ENCODE data around the gene IST1. TPM values are rescaled to one million over a fixed set of nuclear protein-coding genes. Genes with fewer than 3 reads are reported as not detected.
"Not testable (repeated sequence)": the region's sequence is repeated elsewhere in the genome, so short reads cannot be mapped to it uniquely, and the experiment has no call there.

Gene IST1
- total RNA-seq, 1 donor from 2014 or later, result 200 TPM

DNA sequence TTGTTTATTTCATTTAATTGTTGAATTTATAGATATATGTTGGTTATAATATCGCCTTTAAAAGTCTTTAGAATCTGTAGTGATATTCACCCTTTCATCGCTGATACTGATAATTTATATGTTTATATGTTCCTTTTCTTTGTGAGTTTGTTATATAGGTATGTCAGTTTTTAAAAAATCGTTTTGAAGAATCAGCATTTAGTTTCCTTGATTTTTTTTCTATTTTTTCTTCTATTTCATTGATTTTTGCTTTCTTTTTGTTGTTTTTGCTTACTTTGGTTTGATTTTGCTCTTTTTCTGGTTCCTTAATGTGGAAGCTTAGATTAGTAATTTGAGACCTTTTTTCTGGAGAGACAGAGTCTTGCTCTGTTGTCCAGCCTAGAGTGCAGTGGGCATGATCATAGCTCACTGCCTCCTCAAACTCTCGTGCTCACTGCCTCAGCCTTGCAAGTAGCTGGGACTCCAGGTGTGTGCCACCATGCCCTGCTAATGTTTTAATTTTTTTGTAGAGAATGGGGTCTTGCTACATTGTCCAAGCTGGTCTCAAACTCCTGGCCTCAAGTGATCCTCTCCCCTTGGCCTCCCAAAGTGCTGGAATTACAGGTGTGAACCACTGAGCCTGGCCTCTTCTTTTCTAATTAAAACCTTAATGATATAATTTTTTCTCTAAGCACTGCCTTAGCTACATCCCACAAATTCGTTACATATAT, 7.5 kb downstream of the IST1 start:
- Histone ChIP-seq H3K27me3 (ENCODE audit: low read depth) (no peaks in the 10 kb centered on the region), H3K9me3 (no peaks in the 10 kb centered on the region), H3K4me1 (peaks cover 36% of the 10 kb centered on the region), H3K36me3 (no peaks in the 10 kb centered on the region), H3K27ac (no peak overlapping the region), H3K4me3 (no peak overlapping the region)
- ATAC-seq (no peak), DNase-seq (no peak)
- intact Hi-C loops (cut with DNase I), result no loop called here
- TF ChIP-seq, protein P1, sequence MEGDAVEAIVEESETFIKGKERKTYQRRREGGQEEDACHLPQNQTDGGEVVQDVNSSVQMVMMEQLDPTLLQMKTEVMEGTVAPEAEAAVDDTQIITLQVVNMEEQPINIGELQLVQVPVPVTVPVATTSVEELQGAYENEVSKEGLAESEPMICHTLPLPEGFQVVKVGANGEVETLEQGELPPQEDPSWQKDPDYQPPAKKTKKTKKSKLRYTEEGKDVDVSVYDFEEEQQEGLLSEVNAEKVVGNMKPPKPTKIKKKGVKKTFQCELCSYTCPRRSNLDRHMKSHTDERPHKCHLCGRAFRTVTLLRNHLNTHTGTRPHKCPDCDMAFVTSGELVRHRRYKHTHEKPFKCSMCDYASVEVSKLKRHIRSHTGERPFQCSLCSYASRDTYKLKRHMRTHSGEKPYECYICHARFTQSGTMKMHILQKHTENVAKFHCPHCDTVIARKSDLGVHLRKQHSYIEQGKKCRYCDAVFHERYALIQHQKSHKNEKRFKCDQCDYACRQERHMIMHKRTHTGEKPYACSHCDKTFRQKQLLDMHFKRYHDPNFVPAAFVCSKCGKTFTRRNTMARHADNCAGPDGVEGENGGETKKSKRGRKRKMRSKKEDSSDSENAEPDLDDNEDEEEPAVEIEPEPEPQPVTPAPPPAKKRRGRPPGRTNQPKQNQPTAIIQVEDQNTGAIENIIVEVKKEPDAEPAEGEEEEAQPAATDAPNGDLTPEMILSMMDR (IDR thresholded peaks at IDR 0.05), result no peak

DNA sequence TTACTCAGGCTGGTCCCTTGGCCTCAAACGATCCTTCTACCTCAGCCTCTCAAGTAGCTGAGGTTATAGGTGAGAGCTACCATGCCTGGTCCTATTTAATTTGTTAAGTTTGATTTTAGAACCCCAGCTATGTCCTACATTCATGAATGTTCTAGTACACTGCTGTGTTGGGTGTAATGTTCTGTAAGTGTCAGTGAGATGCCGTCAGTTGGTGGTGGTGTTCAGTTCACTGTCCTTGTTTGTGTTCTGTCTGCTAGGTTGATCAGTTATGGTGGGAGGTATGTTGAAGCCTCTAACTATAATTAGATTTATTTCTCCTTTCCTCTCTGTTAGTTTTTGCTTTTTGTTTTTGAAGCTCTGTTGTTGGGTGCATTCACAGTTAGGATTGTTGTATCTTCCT, 8.3 kb downstream of the IST1 start:
- Histone ChIP-seq H3K4me1 (peaks cover 34% of the 10 kb centered on the region), H3K27me3 (ENCODE audit: low read depth) (no peaks in the 10 kb centered on the region), H3K9me3 (no peaks in the 10 kb centered on the region), H3K4me3 (no peak overlapping the region), H3K36me3 (no peaks in the 10 kb centered on the region), H3K27ac (no peak overlapping the region)
- ATAC-seq, result no peak
- no peak for DNase-seq
- TF ChIP-seq, protein P1 (IDR thresholded peaks at IDR 0.05), result no peak
- intact Hi-C loops (cut with DNase I), result no loop called here

DNA sequence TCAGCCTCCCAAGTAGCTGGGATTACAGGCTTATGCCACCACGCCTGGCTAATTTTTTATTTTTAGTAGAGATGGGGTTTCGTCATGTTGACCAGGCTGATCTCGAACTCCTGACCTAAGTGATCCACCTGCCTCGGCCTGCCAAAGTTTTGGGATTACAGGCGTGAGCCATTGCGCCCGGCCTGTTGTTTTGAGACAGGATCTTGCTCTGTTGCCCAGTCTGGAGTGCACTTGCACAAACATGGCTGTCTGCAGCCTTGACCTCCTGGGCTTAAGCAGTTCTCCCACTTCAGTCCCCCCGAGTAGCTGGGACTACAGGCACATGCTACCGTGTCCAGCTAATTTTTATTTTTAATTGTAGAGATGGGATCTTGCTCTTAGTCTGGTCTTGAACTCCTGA, 8.9 kb downstream of the IST1 start:
- Histone ChIP-seq H3K36me3 (no peaks in the 10 kb centered on the region), H3K4me3 (no peak overlapping the region), H3K27ac (no peak overlapping the region), H3K4me1 (peaks cover 32% of the 10 kb centered on the region), H3K9me3 (no peaks in the 10 kb centered on the region), H3K27me3 (ENCODE audit: low read depth) (no peaks in the 10 kb centered on the region)
- ATAC-seq (no peak), DNase-seq (no peak)
- intact Hi-C loops (cut with DNase I), result no loop called here
- TF ChIP-seq, protein P1 (IDR thresholded peaks at IDR 0.05), result no peak

DNA sequence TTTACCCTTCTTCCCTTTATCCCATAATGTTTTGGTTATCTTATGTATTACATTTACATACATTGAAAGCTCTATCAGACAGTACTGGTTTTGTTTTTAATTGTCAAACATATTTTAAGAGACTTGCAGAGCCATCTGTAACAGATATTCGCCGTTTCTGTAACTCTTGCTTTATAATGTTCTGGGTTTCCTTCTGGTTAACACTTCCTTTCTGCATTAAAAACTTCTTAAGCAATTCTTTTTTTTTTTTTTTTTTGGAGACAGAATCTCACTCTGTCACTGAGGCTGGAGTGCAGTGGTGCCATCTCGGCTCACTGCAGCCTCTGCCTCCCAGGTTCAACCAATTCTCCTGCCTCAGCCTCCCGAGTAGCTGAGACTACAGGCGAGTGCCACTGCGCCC, 10.4 kb downstream of the IST1 start:
- H3K27ac ChIP-seq; DNase-seq; intact Hi-C loops (cut with DNase I); H3K9me3 ChIP-seq; H3K36me3 ChIP-seq; H3K27me3 ChIP-seq (ENCODE audit: low read depth); H3K4me3 ChIP-seq; ATAC-seq: not testable (repeated sequence)
- peaks cover 30% of the 10 kb centered on the region for H3K4me1 ChIP-seq

DNA sequence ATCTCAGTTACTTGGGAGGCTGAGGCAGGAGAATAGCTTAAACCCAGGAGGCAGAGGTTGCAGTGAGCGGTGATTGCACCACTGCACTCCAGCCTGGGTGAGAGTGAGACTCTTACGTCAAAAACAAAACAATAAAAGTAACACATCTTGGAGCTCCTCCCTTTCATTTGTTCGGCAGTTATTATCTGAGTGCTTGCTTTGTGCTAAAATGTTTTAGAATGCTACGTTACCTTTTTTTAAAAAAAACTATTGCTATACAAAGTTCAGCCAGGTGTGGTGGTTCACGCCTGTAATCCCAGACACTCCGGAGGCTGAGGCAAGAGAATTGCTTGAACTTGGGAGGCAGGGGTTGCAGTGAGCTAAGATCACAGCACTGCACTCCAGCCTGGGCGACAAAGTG, 15.8 kb downstream of the IST1 start:
- TF ChIP-seq, protein P1 (IDR thresholded peaks at IDR 0.05), result no peak
- no peaks in the 10 kb centered on the region for H3K9me3 ChIP-seq
- H3K4me3 ChIP-seq, result no peak overlapping the region
- intact Hi-C loops (cut with DNase I), result no loop called here
- H3K36me3 ChIP-seq, result peaks cover 15% of the 10 kb centered on the region
- no peaks in the 10 kb centered on the region for H3K27me3 ChIP-seq (ENCODE audit: low read depth)
- no peak for DNase-seq
- ATAC-seq, result no peak
- no peak overlapping the region for H3K27ac ChIP-seq
- peaks cover 56% of the 10 kb centered on the region for H3K4me1 ChIP-seq

DNA sequence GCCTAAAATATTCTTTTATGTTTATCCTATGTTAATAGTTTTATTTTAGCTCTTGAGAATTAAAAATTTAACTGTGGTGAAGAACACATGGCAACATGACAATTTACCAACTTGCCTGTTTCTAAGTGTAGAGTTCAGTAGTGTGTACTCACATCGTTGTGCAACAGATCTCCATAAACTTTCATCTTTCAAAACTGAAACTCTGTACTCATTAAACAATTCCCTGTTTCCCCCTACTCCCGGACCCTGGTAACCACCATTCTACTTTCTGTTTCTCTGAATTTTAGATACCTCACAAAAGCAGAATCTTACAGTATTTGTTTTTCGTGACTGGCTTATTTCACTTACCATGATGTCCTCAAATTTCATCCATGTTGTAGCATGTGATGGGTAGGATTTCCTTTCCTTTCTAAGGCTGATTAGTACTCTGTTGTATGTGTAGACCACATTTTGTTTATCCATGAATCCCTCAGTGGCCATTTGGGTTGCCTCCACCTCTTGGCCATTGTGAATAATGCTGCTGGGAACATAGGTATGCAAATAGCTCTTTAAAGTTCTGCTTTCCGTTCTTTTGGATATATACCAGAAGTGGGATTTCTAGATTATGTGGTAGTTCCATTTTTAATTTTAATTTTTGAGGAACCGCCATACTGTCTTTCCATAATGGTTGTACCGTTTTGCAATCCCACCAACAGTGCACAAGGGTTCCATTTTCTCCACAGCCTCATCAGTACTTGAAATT, 17.4 kb downstream of the IST1 start:
- no peak overlapping the region for H3K27ac ChIP-seq
- TF ChIP-seq, protein P1 (IDR thresholded peaks at IDR 0.05), result no peak
- peaks cover 63% of the 10 kb centered on the region for H3K4me1 ChIP-seq
- H3K4me3 ChIP-seq, result no peak overlapping the region
- intact Hi-C loops (cut with DNase I), result no loop called here
- H3K36me3 ChIP-seq, result peaks cover 30% of the 10 kb centered on the region
- ATAC-seq (no peak), DNase-seq (no peak)
- H3K27me3 ChIP-seq (ENCODE audit: low read depth), result no peaks in the 10 kb centered on the region
- H3K9me3 ChIP-seq, result no peaks in the 10 kb centered on the region
